Measurements from ENCODE around the gene SETDB1. TPM values are rescaled to one million over a fixed set of nuclear protein-coding genes. Genes with fewer than 3 reads are reported as not detected.
A peak's percentile ranks its signal among the peaks of the same experiment; 100 is the strongest.

SETDB1 gene
- total RNA-seq, 2 donors from 2014 or later: 68.6 to 73.5 TPM

DNA sequence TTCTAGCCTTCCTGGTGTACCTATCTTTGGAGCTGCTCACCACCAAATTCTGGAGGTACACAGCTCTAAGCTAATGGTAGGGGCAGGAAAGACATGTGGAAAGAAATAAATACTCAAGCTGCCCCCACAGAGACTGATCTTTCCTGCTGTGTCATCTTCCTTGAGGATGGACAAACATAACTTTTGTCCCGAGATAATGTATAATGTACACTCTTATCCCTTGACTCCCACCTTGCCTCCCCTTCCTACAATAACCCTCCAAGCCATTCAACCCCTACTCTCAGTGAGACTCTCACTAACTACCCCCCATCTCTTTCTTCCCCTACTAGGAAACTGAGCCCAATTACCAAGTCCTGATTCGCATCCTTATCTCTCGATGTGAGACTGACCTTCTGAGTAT lies 68.1 kb downstream of the SETDB1 start:
- H3K4me3 Mint-ChIP-seq: no peak overlapping the region
- Histone ChIP-seq H3K9me3 (ENCODE audit: control insufficient read depth, low read length) (no peaks in the 10 kb centered on the region), H3K4me3 (ENCODE audit: low read length) (no peak overlapping the region), H3K4me1 (ENCODE audit: control insufficient read depth, insufficient read depth, low read length) (peaks cover 2% of the 10 kb centered on the region), H3K27ac (ENCODE audit: low read depth, low read length) (no peak overlapping the region), H3K9ac (ENCODE audit: extremely low read depth, low read length, poor library complexity, severe bottlenecking) (no peak overlapping the region), H3K36me3 (ENCODE audit: control insufficient read depth, insufficient read depth, low read length) (no peaks in the 10 kb centered on the region), H3K27me3 (ENCODE audit: control insufficient read depth, insufficient read depth, low read length, poor library complexity, severe bottlenecking) (no peaks in the 10 kb centered on the region)
- TF ChIP-seq, protein P1, sequence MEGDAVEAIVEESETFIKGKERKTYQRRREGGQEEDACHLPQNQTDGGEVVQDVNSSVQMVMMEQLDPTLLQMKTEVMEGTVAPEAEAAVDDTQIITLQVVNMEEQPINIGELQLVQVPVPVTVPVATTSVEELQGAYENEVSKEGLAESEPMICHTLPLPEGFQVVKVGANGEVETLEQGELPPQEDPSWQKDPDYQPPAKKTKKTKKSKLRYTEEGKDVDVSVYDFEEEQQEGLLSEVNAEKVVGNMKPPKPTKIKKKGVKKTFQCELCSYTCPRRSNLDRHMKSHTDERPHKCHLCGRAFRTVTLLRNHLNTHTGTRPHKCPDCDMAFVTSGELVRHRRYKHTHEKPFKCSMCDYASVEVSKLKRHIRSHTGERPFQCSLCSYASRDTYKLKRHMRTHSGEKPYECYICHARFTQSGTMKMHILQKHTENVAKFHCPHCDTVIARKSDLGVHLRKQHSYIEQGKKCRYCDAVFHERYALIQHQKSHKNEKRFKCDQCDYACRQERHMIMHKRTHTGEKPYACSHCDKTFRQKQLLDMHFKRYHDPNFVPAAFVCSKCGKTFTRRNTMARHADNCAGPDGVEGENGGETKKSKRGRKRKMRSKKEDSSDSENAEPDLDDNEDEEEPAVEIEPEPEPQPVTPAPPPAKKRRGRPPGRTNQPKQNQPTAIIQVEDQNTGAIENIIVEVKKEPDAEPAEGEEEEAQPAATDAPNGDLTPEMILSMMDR (conservative IDR thresholded peaks at IDR 0.05): no peak
- DNase-seq: no peak
- no peaks in the 10 kb centered on the region for H3K36me3 Mint-ChIP-seq (ENCODE audit: low read depth)
- H3K4me1 Mint-ChIP-seq: peaks cover 6% of the 10 kb centered on the region
- peak overlapping the region; percentile 38 for H3K27ac Mint-ChIP-seq
- H3K27me3 Mint-ChIP-seq (ENCODE audit: insufficient read depth): no peaks in the 10 kb centered on the region
- H3K9me3 Mint-ChIP-seq: no peaks in the 10 kb centered on the region
- WGBS, 2 experiments (ENCODE audit: insufficient coverage in 1 of 2, insufficient read length in 1 of 2): 95 to 97% methylated on average over 3 of the region's 3 CpGs

DNA sequence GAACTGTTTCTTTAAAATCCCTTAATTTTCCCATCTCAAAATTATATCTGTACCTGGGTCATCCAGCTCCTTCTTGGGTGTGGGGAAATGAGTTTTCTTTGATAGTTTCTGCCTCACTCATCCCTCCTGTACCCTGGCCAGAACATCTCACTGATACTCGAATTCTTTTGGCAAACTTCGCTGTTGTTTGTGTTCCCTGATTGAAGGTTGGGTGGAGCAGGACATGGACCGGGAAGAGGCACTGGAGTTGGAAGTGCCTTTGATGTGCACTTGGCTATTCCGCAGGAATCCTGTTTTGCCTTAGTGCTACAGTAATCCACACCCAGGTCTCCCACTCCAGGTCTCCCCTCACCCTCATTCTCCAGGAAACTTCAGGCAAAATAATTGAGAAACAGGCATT lies 69.3 kb downstream of the SETDB1 start:
- DNase-seq: no peak
- H3K36me3 ChIP-seq (ENCODE audit: control insufficient read depth, insufficient read depth, low read length): no peaks in the 10 kb centered on the region
- no peak overlapping the region for H3K4me3 ChIP-seq (ENCODE audit: low read length)
- peak overlapping the region; percentile 69 for H3K27ac Mint-ChIP-seq
- H3K27me3 ChIP-seq (ENCODE audit: control insufficient read depth, insufficient read depth, low read length, poor library complexity, severe bottlenecking): no peaks in the 10 kb centered on the region
- H3K27ac ChIP-seq (ENCODE audit: low read depth, low read length): no peak overlapping the region
- no peaks in the 10 kb centered on the region for H3K36me3 Mint-ChIP-seq (ENCODE audit: low read depth)
- peaks cover 6% of the 10 kb centered on the region for H3K4me1 Mint-ChIP-seq
- no peak overlapping the region for H3K4me3 Mint-ChIP-seq
- no peaks in the 10 kb centered on the region for H3K9me3 Mint-ChIP-seq
- TF ChIP-seq, protein P1 (conservative IDR thresholded peaks at IDR 0.05): no peak
- WGBS, 2 experiments (ENCODE audit: insufficient coverage in 1 of 2, insufficient read length in 1 of 2): 79 to 83% methylated on average over 4 of the region's 4 CpGs
- H3K9me3 ChIP-seq (ENCODE audit: control insufficient read depth, low read length): no peaks in the 10 kb centered on the region
- H3K4me1 ChIP-seq (ENCODE audit: control insufficient read depth, insufficient read depth, low read length): peaks cover 2% of the 10 kb centered on the region
- H3K27me3 Mint-ChIP-seq (ENCODE audit: insufficient read depth): no peaks in the 10 kb centered on the region
- H3K9ac ChIP-seq (ENCODE audit: extremely low read depth, low read length, poor library complexity, severe bottlenecking): no peak overlapping the region

DNA sequence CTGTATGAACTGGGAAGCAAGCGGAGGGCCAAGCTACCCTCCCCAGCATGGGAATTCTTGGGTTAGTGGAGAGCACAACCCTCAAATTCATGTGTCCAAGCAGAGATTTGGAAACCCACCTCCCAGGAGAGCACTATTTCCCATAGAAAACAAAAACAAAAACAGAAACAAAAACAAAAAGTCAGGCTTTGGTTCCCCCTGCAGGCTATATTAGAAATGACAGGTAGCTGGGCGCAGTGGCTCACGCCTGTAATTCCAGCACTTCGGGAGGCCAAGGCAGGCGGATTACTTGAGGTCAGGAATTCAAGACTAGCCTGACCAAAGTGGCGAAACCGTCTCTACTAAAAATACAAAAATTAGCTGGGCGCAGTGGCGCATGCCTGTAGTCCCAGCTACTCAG lies 69.7 kb downstream of the SETDB1 start:
- Histone ChIP-seq H3K9ac (ENCODE audit: extremely low read depth, low read length, poor library complexity, severe bottlenecking) (no peak overlapping the region), H3K4me1 (ENCODE audit: control insufficient read depth, insufficient read depth, low read length) (peaks cover 2% of the 10 kb centered on the region), H3K9me3 (ENCODE audit: control insufficient read depth, low read length) (no peaks in the 10 kb centered on the region), H3K27me3 (ENCODE audit: control insufficient read depth, insufficient read depth, low read length, poor library complexity, severe bottlenecking) (no peaks in the 10 kb centered on the region), H3K36me3 (ENCODE audit: control insufficient read depth, insufficient read depth, low read length) (no peaks in the 10 kb centered on the region), H3K27ac (ENCODE audit: low read depth, low read length) (no peak overlapping the region), H3K4me3 (ENCODE audit: low read length) (no peak overlapping the region)
- no peaks in the 10 kb centered on the region for H3K9me3 Mint-ChIP-seq
- DNase-seq: peak; percentile 86
- WGBS, 2 experiments (ENCODE audit: insufficient coverage in 1 of 2, insufficient read length in 1 of 2): 32 to 36% methylated on average over 9 of the region's 9 CpGs
- H3K27ac Mint-ChIP-seq: peak overlapping the region; percentile 69
- H3K4me1 Mint-ChIP-seq: peaks cover 6% of the 10 kb centered on the region
- no peaks in the 10 kb centered on the region for H3K27me3 Mint-ChIP-seq (ENCODE audit: insufficient read depth)
- TF ChIP-seq, protein P1 (conservative IDR thresholded peaks at IDR 0.05): peak; percentile 89
- H3K4me3 Mint-ChIP-seq: no peak overlapping the region
- H3K36me3 Mint-ChIP-seq (ENCODE audit: low read depth): no peaks in the 10 kb centered on the region
